HG03354 (cell line): Measurements from ENCODE around the gene GET4.

Experiments
- ATAC-seq: cut with Tn5 transposase; IDR thresholded peaks from one replicate; pipeline ENCODE4 v1.9.1; 2021; ENCODE audit warnings: mild to moderate bottlenecking; ENCODE audit not compliant: unreplicated experiment, poor library complexity, severe bottlenecking

The GET4 gene, protein sequence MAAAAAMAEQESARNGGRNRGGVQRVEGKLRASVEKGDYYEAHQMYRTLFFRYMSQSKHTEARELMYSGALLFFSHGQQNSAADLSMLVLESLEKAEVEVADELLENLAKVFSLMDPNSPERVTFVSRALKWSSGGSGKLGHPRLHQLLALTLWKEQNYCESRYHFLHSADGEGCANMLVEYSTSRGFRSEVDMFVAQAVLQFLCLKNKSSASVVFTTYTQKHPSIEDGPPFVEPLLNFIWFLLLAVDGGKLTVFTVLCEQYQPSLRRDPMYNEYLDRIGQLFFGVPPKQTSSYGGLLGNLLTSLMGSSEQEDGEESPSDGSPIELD

DNA sequence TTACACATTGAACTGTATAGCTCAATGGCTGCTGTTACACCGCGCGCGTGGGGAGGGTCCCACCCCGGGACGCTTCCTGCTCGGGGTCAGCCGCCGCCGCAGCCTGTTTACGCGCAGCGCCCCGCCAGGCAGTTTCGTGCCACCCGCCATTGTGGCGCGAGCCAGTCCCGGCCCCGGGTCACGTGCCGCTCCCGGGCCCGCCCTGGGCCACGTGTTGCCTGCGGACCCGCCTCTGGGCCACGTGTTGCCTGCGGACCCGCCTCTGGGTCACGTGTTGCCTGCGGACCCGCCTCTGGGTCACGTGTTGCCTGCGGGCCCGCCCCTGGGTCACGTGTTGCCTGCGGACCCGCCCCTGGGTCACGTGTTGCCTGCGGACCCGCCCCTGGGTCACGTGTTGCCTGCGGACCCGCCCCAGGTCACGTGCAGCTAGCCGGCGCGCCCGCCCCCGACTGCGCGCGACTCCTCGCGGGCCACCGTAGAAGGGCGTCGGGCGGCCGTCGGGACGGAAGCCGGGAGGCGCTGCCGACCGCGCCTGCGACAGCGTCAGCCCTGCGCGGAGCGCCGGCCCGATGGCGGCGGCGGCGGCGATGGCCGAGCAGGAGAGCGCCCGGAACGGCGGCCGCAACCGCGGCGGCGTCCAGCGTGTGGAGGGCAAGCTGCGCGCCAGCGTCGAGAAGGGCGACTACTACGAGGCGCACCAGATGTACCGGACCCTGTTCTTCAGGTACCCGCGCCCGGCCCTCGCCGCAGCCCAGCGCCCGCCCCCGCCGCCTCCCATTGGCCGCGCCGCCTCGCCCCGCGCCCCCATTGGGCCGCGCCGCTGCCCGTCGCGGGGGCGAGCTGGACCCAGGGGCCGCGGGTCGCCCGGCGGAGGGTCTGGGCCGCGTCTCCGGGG is at the start of gene GET4:
GET4 (plus strand) TSS at position 478 of the 895 bp plus-strand sequence; CDS start at position 570, 92 bp downstream.
- ATAC-seq = peak; percentile 80

DNA sequence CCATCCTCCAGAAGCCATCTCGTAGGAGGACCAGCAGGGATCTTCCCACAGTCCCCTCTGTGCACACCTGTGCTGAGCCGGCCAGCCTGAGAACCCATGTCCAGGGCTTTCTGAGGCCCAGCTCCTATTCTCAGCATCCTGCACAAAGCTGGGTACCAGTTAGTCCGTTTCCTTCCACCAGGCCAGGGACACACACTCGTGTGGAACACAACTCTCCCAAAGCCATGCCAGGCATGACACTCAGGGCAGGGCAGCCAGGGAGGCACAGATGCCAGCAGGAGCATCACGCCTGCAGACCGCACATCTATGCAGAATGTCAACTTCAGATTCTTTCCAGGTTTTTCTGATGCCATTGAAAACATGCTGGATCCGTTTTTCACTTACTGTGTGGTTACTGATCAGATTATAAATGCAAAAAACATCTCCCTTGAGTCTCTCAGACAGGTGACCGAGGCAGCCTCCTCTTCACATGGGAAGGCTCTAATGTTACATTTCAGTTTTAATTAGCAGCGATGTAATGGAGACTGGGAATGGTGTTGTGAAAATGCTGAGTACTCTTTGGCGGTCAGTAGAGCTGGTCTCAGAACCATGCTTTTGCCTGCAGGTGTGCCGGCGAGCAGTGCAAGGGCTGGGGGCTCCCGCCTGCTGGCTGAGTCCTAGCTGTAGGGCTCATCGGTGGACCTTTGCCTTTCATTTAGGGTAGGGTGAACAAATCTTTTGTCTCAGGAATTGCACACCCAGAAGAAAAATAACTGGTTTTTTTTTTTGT is 47.4 kb upstream of the GET4 start:
- no peak for ATAC-seq

DNA sequence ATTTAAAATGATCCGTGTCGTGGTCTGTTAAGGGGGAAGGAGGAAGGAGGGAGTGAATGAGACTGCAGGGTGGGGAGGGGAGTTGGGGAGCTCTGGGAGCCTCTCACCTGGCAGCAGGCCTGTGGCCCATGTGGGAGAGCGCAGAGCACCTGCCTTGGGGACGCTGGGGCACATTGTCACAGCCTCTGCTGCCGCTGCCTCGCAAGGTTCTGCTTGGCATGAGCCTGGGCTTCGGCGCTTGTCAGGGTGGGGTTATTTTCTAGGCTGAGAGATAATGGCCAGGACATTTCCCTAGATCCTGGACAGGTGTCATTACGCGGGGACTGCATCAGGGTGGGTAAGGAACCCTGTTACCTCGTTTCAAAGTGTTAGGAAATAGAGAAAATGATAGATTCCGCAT is 46.3 kb upstream of the GET4 start:
- ATAC-seq = no peak

DNA sequence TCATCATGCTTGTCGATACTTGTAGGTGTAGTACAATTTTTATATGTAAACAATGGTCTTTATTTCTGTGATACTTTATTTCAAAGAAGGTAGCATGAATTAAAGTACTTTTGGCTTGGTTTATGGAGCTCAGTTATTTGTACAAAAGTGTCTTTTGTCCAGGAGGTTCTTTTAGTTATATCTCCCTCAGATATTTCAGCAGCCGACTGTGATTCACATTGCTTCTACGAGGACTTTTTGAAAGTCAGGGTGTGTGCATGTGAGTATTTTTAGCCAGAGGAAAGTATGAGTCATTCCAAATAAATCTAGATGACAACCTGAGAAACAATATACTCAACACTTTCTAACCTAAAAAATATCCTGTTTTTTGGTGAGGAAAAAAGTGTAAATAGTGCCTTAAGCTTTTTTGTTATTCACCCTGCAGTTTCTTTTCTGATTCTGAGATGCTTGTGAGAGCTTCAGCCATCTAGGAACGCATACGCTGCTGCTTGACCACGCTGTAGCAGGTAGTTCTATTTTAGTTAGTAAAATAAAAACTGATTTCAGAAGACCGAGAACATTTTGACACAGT is 44.7 kb upstream of the GET4 start:
- peak; percentile 73 for ATAC-seq

DNA sequence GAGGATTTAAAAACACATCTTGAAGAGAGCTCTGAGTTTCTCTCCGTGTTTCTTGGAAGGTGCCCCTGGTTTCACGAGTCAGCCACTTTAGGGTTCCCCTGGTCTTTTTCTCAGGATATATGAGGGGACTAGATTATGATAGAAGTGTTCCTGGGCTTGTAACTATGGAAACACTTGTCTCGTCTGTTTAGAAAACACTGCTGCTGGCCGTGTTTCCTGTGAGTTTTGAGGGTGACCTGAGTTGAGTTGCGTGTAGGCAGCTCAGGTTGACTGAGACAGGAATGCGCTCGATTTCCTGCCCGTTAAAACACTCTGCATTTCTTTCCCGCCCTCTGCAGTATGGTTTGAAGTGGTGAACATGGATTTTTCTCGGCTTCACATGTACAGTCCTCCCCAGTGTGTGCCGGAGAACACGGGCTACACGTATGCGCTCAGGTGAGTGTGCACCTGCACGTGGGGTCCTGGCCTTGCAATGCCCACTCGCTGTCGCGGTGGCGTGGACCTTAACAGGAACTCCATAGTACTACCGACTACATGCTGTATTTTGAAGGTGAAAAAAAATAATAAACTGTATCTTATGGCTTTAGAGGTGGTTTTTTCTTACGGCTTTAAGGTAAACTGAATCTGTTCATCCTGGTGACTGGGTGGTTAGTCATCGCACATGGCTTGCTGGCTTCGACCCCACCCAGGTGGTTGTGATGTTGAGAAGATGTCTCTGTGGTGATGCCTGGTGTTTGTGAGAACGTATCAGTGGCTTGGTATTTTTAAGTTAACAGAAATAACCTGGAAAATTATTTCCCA is 44.0 kb upstream of the GET4 start, which contains the start of gene SUN1:
SUN1 (plus strand) TSS at position 310 of the 801 bp plus-strand sequence; CDS start at position 359, 49 bp downstream.
- ATAC-seq = peak; percentile 60

DNA sequence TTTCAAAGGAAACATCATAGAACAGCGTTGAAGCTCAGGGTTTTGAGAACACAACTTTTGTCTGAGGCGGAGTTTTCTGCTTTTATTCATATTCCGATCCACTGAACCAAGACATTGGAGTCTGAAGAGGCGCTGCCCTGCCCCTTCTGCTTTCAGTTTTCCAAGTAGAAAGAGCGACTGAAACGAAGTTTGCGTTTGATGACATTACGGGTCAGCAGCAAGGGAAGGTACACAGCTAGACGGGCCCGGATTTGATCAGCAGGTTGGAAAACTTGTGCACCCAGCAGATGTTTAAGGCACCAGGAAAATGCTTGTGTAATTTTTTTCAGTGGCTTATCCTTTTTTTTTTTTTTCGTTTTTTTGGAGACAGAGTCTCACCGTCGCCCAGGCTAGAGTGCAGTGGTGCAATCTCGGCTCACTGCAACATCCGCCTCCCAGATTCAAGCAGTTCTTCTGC is 43.4 kb upstream of the GET4 start:
- no peak for ATAC-seq

DNA sequence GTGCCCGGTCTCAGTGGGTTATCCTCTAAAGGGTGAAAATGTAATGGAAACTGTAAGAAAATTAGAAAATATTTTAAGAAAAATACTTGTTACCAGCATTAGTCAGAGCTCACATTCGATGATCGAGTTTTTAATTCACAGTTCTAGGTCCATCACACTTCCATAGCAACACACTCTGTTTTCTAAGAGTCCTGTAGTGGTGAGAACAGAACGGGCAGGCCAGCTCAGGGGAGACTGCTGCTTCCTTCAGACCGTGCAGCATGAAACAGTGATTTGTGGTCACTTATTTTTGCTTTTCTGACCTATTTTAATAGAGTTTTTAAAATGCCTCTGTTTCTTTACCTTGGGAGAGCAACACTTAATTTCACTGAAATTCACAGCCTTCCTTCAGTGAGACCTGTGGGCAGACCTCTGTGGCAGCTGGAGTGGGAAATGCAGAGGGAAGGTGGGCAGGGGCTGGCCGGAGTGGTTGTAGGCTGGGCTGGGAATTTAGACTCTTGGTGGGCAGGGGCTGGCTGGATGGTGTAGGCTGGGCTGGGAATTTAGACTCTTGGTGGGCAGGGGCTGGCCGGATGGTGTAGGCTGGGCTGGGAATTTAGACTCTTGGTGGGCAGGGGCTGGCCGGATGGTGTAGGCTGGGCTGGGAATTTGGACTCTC is 42.6 kb upstream of the GET4 start:
- ATAC-seq = no peak

DNA sequence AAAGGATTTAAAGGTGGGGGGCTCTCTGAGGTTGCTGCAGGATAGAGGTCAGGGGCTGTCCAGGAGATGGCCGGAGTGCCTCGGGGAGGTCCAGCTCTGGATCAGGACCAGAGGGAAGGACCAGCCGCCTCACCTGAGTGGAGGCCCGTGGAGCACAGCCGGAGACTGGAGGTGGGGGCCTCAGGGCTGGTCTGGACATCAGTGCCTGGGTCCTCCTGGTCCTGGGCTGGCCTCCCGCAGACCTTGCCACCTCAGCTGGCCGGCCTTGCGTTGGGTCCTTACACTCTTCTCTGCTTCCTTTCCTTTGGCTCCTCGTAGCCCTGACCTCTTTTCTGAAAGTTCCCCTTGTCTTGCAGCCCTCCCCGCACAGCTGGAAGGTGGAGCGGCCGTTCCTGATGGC is 42.1 kb upstream of the GET4 start:
- no peak for ATAC-seq

DNA sequence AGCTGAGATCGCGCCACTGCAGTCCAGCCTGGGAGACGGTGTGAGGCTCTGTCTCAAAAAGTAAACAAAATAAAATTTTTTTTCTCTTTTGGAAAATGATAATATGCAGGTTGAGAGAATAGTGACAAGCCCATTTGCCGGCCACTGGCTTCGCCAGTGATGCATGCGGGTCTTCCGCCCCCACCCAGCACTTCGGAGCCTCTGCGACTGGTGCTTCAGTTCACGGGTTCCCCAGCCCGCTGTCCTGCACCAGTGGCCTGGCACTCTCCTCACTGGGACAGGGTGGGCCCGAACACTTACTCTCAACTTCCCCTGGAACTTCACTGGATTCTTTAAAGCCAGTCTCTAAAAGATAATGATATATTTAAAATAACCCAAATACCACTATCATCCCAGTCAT is 41.3 kb upstream of the GET4 start:
- no peak for ATAC-seq

DNA sequence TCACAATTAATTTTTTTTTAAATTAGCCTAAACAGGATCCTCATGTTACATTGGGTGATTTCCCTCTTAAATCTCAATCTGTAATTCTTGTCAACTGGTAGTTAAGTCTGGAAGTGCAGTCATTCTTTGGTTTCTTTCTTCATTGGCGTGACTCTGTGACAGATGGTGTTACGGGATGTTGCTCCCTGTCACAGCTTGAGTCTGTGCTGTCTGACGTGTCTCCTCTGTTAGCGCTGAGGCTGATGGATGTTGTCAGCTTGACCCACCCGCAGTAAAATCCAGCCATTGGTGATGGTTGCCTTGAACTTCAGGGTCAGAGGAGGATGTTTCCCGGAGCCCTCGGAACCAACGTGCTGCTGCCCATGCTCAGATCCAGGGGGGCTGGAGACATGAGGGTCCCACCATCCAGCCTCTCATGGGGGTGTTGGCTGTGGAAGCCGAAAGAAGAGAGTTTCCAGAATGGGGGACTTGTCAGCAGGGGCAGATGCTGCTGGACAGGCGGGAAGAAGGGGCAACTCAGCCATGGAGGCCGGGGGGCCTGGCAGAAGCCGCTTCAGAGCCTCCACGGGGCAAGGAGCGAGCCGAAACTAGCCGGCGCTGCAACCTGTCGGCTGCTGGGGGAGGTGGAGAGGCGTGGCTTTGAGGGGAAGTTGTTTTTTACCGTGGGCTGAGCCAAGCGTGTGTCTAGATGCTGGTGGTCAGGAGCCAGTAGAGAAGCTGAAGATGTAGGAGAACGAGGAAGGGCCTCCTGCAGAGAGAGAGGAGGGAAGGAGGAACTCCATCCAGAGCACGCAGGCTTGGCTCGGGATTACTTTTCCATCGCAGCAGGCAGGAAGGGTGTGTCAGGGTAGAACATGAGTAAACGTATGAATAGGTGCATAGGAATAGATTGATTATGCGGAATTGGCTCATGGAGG is 40.6 kb upstream of the GET4 start:
- ATAC-seq = no peak

DNA sequence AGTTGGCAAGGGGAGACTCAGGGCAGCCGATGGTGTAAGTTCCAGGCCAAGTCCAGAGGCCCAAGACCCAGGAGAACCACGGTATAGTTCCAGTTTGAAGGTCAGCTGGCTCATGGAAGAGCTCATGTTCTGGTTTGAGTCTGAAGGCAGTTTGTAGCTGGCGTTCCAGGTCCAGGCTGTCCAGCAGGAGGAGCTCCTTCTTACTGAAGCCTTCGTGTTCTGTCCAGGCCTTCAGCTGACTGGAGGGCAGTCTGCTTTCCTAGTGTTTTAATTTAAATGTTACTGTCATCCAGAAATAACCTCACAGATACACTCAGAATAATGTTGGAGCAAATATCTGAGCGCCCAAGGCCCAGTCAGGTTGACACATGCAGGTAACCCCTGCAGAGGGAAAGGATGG is 39.9 kb upstream of the GET4 start:
- no peak for ATAC-seq

DNA sequence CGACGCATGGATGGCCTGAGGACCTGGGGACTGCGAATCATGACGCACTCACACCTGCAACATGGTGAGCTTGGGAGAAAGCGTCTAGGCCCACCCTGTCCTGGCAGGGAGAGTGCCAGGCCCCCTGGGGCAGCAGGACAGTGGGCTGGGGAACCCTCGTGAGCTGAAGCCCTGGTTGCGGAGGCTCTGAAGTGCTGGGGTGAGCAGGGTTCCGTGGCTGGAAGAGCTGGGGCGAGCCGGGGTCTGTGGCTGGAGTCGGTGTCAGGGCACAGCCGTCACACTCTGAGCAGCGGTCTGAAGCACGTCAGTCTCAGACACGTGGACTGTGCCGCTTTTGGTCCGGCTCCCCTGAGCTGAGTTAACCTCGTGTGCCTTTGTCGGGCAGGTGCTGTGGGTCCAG is 39.4 kb upstream of the GET4 start:
- no peak for ATAC-seq

DNA sequence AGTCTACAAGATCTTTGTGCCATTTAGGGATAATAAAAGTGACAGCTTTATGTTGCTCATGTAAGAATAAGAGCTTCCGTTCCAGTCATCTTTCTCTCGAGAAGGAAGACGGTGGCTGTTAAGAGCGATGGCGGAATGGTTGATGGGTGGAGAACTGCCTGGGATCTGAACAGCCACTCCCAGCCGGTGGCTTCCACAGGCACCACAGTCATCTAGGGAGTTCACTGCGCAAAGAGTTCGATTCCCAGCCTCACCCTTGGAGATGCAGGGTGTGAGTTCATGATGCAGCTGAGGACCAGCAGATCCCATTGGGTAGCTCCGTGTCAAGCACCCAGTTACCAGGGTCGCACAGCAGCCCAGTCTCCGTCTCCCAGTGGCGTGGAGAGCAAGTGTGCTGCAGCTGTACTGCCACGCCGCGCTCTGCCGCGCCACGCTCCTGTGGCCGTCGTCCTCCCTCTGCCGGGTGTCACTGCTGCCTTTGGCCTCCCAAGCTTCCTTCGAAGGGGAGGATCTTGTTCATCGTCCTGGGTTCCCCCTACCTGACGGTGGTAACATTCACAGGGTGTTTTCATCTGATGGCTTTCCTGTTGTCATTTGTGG is 36.3 kb upstream of the GET4 start:
- no peak for ATAC-seq

DNA sequence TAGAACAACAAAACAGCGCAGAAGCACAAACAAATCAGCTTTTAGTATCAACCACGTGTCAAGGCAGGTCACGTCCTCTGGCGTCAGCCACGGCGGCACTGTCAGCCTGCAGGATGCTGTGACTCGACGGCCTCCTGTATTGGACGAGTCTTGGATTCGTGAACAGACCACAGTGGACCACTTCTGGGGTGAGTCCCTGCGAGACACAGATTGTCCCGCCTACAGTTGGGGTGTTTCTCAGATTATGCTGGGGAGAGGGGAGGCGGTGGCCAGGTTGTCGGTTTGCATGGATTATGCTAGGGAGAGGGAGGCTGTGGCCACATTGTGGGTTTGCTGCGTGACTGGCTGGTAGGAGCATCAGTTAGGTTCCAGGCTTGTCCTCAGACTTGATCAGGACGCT is 34.4 kb upstream of the GET4 start:
- no peak for ATAC-seq

DNA sequence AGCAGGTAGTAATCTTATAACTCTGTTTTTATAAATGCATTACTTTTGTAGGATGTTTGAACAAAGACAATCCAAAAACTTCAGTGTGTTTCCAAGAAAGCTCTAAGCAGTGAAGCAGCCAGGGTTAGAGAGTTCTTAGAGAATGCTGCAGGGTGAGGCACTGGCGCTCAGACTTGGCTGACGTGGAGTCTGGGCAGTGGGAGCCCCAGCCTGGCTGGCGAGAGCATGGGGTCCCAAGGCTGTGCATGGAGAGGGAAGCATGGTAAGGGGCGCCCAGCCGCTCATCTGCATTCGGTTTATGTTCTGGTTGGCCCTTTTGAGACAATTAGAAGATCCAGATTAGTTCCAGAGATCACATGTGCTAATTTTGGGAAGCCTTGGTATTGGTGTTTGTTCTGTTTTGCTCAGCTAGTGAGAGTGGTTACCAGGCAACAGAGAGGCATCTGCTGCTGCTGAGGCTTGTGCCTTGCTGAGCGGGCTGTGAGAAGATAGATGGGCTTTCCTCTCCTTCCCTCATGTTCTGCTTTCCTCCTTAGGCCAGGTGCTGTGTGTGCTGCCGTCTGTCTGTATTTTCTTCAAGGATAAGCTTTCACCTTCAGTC is 33.8 kb upstream of the GET4 start:
- ATAC-seq = no peak

DNA sequence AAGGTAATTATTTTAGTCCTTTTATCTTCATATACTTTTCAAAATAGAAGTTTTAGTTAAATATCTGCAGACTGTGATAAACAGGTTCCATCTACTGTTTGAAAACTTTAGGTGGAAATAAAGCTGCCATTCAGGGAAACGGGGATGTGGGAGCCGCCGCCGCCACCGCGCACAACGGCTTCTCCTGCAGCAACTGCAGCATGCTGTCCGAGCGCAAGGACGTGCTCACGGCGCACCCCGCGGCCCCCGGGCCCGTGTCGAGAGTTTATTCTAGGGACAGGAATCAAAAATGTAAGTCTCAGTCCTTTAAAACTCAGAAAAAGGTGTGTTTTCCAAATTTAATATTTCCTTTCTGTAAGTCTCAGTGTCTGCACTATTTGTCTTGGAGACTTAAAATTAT is 33.1 kb upstream of the GET4 start:
- no peak for ATAC-seq

DNA sequence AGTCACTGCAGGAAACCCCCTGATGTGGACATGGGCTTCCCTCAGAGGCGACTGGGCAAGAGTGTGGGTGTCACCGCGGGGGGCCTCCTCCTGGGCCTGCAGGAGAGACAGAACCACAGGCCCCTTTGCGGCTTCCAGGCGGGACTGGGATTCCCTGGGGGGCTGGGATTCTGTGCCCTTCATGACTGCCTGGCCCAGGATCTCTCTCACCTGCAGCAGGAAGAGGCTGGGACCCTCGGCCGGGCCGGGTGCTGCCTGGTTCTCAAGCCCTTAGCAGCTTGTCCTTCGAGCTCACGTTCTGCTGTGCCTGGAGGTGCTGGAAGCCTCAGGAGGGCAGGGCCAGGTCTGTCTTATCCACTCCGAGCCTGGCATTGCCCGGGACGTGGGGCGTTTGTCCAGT is 32.3 kb upstream of the GET4 start:
- no peak for ATAC-seq
